T-helper 9 cell (primary cell): ENCODE measurements around the gene GRM3.
"Not testable (repeated sequence)": the region's sequence is repeated elsewhere in the genome, so short reads cannot be mapped to it uniquely, and the experiment has no call there.

ENCODE experiments used
- DNase-seq: peaks from one replicate; pipeline ENCODE4 v3.0.0-alpha.2; 2020
- total RNA-seq, 2 donors: gene quantifications; one replicate each; lab custom pipeline; 2026; lab: John Stamatoyannopoulos, UW

Gene GRM3
- total RNA-seq = 0 reads per million in 2 donors

- no peak for DNase-seq
Measured at GRCh38 chr7:86643561-86644281, at the start of gene GRM3. Gene GRM3, plus strand, starts transcription at chr7:86643909. Its CDS starts 121,237 bp downstream, at chr7:86765146.

GRCh38 chr7:86598311-86598710 lies 45.4 kb upstream of the GRM3 start:
- DNase-seq = no peak

GRCh38 chr7:86598721-86599120 lies 45.0 kb upstream of the GRM3 start:
- no peak for DNase-seq

GRCh38 chr7:86600506-86601290 lies 43.0 kb upstream of the GRM3 start:
- no peak for DNase-seq

GRCh38 chr7:86615711-86616110 lies 28.0 kb upstream of the GRM3 start:
- not testable (repeated sequence) for DNase-seq

GRCh38 chr7:86644282-86645224 lies 844 bp downstream of the GRM3 start:
- DNase-seq = no peak

- DNase-seq = no peak
Measured at GRCh38 chr7:86645225-86645608, 1.5 kb downstream of the GRM3 start.

GRCh38 chr7:86645676-86646276 lies 2.1 kb downstream of the GRM3 start:
- DNase-seq = no peak

GRCh38 chr7:86647385-86648094 lies 3.8 kb downstream of the GRM3 start:
- no peak for DNase-seq

GRCh38 chr7:86648169-86648568 lies 4.5 kb downstream of the GRM3 start:
- DNase-seq = no peak

- DNase-seq = no peak
Measured at GRCh38 chr7:86653919-86654659, 10.4 kb downstream of the GRM3 start.

GRCh38 chr7:86657948-86658347 lies 14.2 kb downstream of the GRM3 start:
- no peak for DNase-seq

- no peak for DNase-seq
Measured at GRCh38 chr7:86660950-86661462, 17.3 kb downstream of the GRM3 start.

- DNase-seq = no peak
Measured at GRCh38 chr7:86664486-86664885, 20.8 kb downstream of the GRM3 start.

GRCh38 chr7:86664991-86665390 lies 21.3 kb downstream of the GRM3 start:
- no peak for DNase-seq

- no peak for DNase-seq
Measured at GRCh38 chr7:86665669-86666068, 22.0 kb downstream of the GRM3 start.

GRCh38 chr7:86667732-86668131 lies 24.0 kb downstream of the GRM3 start:
- no peak for DNase-seq

- DNase-seq = no peak
Measured at GRCh38 chr7:86668315-86668714, 24.6 kb downstream of the GRM3 start.

GRCh38 chr7:86687831-86688230 lies 44.1 kb downstream of the GRM3 start:
- DNase-seq = no peak

GRCh38 chr7:86689363-86689762 lies 45.7 kb downstream of the GRM3 start:
- no peak for DNase-seq

GRCh38 chr7:86692755-86693154 lies 49.0 kb downstream of the GRM3 start:
- DNase-seq = no peak
